Hepatocyte (in vitro differentiated cells): Measurements from ENCODE around the gene GNPTG.

Source experiments
- CTCF ChIP-seq: fragments of 200-600 bp; sonication (generic); IDR thresholded peaks from 2 replicates; pipeline ENCODE4 v1.5.1; 2016; ENCODE audit warnings: antibody characterized with exemption, mild to moderate bottlenecking; ENCODE audit not compliant: poor library complexity
- EZH2 ChIP-seq: fragments of 200-600 bp; sonication (generic); IDR thresholded peaks from 2 replicates; pipeline ENCODE4 v1.6.1; 2016; ENCODE audit warnings: antibody characterized with exemption, mild to moderate bottlenecking, borderline replicate concordance
- EZH2phosphoT487 ChIP-seq: fragments of 200-600 bp; sonication (generic); IDR thresholded peaks from one replicate; pipeline ENCODE4 v1.6.1; 2018; ENCODE audit warnings: antibody characterized with exemption, mild to moderate bottlenecking, low read depth, moderate library complexity; ENCODE audit not compliant: unreplicated experiment, severe bottlenecking

GRCh38 chr16:1385232-1385631 is 33.5 kb downstream of the GNPTG start:
- TF ChIP-seq EZH2phosphoT487 (no peak), CTCF (no peak), EZH2 (no peak)
